ENCODE data around the gene PLCZ1.
"Not testable (repeated sequence)": the region's sequence is repeated elsewhere in the genome, so short reads cannot be mapped to it uniquely, and the experiment has no call there.

Gene PLCZ1, protein sequence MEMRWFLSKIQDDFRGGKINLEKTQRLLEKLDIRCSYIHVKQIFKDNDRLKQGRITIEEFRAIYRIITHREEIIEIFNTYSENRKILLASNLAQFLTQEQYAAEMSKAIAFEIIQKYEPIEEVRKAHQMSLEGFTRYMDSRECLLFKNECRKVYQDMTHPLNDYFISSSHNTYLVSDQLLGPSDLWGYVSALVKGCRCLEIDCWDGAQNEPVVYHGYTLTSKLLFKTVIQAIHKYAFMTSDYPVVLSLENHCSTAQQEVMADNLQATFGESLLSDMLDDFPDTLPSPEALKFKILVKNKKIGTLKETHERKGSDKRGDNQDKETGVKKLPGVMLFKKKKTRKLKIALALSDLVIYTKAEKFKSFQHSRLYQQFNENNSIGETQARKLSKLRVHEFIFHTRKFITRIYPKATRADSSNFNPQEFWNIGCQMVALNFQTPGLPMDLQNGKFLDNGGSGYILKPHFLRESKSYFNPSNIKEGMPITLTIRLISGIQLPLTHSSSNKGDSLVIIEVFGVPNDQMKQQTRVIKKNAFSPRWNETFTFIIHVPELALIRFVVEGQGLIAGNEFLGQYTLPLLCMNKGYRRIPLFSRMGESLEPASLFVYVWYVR

DNA sequence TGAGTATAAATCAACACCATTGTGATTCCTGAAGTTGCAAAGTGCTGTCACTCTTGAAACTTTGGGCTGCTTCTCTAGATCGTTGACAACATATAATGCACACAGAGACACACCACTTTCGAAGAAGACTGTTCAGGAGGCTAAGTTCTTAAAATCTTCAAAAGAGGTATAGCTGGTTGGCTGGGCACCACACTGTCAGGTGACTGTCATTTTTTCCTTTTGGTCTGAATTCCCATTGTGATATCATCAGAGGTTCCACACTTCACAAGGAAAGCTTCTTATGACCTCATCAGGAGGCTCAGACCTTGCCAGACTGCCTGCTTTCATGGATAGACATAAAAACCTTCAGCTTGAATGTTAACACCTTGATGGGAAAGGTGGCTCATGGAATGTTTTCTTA lies at the start of gene PLCZ1, which contains the start of gene CAPZA3:
PLCZ1 (minus strand) TSS at position 194 of the 400 bp plus-strand sequence. CDS start 641 bp downstream, outside the sequence.
CAPZA3 (plus strand) TSS at position 301 of the 400 bp plus-strand sequence. CDS start 150 bp downstream, outside the sequence.
- no peak for DNase-seq

DNA sequence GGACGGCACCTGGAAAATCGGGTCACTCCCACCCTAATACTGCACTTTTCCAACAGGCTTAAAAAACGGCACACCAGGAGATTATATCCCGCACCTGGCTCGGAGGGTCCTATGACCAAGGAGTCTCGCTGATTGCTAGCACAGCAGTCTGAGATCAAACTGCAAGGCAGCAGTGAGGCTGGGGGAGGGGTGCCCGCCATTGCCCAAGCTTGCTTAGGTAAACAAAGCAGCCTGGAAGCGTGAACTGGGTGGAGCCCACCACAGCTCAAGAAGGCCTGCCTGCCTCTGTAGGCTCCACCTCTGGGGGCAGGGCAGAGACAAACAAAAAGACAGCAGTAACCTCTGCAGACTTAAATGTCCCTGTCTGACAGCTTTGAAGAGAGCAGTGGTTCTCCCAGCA lies 47.7 kb upstream of the PLCZ1 start:
- DNase-seq: not testable (repeated sequence)

DNA sequence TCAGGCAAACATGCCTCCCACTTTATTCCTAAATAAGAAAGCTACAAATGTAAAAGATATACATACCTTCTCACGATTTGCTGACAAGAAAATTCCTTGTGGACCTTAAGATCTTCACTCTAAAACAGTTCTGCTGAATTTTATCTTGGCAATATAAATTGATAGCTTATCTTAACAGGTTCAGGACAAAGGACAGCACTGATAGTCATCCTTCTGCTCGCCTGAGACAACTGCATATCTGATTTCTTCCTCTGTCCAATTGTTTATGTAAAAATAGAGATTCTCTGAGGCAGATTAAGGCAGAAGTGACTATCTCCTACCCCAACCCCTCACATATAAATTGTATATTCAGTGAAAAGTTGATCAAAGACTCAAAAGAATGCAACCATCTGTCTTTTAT lies 45.0 kb upstream of the PLCZ1 start:
- no peak for DNase-seq

DNA sequence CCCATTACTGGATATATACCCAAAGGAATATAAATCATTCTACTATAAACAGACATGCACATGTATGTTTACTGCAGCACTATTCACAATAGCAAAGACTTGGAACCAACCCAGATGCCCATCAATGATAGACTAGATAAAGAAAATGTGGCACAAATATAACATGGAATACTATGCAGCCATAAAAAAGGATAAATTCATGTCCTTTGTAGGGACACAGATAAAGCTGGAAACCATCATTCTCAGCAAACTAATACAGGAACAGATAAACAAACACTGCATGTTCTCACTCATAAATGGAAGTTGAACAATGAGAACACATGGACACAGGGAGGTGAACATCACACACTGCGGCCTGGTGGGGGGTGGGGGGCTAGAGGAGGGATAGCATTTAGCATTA lies 28.7 kb upstream of the PLCZ1 start:
- not testable (repeated sequence) for DNase-seq

DNA sequence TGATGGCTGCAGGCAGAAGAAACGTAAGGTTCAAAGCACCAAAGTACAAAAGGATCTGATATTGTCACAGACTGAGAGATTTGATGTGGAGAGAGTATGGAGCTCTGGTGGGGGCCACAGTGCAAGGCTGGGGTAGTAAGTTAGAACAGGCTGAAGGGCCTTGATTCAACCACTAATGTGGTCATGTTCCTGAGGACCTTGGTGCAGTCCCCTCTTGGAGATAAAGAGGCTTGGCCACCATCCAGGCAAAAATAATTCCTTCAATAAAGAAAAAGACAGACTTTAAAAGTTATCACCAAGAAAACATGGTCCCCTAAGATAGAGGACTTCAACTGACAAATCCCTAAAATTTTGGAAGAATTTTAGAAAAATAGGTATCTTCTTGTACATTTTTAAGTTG lies 17.5 kb upstream of the PLCZ1 start:
- no peak for DNase-seq

DNA sequence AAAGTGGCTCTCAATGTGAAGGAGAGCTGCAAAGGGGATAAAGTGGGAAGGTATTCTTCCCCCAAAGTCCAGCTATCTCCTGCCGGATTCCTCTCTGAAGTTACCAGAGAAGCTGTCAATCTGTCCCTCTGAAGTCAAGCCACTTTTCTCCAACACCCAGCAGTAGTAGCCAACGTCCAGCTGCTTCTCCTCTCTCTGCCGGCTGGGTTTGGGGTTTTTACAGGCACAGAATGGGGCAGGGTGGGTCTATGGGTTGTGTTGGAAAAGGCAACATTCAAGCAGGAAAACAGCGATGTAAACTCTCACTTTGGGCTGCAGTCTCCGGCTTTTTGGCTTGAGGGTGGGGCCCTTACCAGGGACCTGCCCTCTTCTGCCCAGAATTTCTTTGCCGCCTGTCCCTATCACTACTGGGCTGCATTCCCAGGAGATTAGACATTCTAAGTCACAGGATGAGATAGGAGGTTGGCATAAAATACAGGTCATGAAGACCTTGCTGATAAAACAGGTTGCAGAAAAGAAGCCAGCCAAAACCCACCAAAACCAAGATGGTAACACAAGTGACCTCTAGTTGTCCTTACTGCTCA lies 16.4 kb upstream of the PLCZ1 start:
- DNase-seq: no peak

DNA sequence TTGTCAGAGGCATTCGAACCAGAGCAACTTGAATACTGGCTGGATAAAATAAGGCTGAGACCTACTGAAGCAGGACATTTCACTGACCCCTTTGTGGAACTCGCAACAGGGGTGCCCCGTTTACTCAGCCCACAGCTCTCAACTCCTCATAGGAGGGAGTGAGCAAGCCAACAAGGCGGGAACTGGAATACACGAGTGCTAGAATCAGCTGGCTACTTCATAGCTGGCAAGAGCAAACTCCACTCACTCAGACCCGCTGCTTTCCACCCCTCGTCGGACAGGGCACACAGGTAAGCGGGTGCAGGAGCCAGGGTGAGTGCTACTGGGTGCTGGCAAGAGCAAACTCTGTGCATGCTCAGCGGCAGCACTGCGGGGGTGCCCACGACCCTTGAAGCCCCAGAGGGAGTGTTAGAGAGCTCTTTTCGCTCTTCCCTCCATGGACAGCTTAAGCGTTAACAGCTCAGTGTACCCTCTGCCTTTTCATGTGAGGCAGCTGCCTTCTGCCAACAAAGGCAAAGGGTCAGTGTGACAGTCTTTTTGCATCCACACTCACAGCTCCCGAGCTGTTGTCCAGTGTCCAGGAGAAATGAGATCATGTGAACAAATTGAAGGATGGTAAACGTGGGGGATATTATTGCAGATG lies 15.8 kb upstream of the PLCZ1 start:
- no peak for DNase-seq

DNA sequence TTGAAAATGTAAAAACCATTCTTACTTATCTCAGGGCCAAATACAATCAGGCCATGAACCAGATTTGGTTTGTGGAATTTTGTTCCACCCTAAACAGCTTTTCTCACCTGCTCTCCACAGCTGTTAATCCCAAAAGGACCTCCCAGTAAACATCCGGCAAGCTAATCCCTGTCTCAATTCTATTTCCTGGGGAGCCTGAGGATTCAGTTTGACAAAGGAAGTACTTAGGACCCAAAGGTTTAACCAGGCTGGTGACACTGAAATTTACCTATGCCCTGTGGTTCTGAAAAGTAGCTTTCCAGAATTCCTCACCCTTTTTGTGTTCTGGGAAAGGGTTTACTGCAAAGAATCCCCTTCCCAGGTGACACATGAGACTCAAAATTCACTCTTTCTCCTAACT lies 15.1 kb upstream of the PLCZ1 start:
- no peak for DNase-seq

DNA sequence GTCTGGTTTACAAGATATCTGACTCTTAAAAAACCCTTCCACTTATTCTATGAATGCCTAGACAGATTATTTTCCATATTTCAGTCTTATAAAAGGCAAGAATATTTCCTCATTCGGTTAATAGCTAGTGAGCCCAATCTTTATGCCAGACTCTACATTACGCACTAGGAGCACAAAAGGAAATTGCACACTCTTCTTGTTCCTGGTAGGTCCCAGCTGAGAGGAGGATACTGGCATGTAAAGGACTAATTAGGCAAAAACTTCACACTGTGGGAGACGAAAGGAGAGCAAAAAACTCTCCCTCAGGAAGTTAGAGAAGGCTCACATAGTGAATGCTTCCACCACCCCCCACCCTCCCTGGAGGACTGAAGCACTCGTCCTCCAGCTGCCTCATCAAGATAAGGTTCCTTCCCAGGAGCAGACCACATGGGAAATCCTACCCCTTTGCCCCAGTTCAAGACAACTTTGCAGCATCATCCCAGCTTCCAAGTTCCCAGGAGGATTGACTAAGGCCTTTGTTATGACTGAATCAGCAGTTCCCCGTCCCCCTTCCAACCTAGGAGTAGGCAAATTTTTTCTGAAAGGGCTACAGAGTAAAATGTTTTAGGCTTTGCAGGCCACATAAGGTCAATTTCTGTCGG lies 14.6 kb upstream of the PLCZ1 start:
- no peak for DNase-seq

DNA sequence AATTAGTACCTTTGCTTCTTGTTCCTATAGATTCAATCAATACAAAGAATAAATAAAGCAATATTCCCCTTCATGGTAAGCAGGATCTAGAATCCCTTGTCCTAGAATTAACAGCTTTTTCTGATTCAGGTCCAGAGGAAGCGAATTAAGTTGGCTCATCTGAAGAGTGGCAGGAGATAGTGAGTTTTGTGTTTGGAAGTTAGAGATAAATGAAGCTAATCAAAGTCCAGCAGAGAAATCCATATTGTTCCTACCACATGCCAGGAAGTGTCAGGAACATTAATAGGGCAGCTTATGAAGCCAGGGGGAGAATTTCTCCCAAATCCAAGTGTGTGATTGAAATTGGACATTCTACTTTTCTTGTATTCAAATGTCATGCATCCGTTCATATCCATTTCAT lies 14.1 kb upstream of the PLCZ1 start:
- no peak for DNase-seq

DNA sequence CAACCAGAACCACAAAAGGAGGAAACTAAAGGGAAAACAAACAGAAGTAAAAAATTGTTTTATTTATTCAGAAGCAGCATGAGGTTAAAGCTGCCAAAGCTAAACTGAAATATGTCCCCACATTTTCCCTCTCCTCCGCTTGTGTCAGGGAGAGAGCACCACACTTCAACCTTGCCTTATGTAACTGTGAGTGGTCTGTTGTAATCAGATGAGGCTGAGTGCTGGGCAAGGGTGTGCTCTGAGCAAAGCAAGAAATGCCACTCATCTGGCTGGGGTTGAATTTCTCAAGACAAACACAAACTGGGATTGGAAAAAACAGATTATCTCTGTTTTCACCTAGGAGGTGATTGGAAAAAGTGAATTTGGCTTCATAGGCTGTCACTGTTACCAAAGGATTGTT lies 12.3 kb upstream of the PLCZ1 start:
- no peak for DNase-seq

DNA sequence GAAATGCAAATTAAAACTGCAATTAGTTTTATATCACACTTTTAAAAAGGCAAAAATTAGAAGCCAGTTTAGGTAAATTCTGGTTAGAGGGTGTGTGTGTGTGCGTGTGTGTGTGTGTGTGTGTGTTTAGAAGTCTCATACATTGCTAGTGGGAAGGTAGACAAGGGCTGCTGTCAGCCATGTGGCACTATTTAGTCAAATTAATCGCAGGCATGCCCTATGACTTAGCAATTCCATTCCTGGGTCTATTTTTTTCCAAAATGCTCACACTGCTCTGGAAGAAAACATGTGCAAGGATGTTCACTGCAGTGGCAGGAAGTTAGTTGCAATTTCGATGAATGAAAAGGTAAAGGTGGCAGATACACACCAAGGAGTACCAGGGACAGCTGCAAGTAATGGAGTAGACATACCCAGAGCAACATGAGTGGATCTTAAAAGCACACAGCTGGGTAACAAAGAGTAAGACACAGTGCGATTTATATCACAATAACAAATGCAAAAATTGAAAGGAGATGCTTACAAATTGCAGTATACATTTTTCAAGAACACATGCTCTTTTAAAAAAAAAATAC lies 11.7 kb upstream of the PLCZ1 start:
- no peak for DNase-seq

DNA sequence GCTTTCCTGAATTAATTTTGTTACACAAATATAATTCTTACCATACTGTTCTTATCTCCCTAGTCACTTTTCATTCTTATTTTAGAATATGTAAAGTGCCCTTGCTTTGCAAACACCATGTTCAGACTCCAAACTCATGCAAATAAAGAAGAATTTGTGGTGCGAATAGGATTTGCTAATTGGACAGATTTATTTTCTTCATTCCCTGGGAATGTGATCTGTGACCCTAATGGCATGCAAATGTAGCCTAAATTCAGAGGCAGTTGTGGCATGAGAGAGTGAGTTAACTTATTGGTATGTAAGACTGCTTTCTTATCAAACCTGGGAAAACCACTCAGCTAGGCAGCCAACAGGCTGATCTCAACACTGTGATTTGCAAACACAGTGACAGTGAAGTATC lies 10.1 kb upstream of the PLCZ1 start:
- no peak for DNase-seq

DNA sequence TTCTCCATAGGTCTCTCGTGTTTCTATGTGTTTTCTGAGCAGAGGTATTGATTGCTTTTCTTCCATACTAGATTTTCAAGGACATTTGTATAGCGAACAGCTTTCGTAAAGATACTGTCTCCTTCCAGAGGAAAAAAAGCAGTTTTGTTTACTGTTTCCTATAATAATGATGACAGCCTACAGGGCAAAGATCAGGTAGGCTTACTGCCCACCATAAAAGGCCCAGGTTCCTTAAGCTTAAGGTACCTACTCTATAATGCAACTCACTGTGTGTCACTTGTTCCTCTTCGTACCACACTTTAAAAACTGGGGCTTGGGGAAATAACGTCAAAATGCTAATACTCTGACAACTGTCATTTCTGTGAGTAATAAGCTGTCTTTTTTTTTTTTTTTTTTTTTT lies 6.7 kb downstream of the PLCZ1 start:
- DNase-seq: no peak

DNA sequence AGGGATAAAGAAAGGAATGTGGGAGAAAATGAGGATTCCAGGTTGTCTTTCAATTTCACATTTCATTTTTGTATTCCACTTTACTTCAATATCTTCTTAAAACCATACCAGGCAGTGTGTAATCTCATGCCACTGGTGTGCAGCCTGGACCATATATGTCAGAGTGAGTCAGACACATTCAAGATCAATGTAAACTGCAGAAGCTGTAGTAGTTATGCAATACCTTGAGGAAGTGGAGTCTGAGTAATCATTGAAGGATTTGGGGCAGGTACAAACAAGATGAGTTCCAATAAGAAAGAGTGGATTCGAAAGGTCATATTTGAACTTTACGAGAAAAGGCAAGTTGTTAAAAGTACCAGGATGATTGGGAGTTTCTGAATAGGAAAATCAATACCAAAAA lies 14.1 kb downstream of the PLCZ1 start:
- DNase-seq: no peak

DNA sequence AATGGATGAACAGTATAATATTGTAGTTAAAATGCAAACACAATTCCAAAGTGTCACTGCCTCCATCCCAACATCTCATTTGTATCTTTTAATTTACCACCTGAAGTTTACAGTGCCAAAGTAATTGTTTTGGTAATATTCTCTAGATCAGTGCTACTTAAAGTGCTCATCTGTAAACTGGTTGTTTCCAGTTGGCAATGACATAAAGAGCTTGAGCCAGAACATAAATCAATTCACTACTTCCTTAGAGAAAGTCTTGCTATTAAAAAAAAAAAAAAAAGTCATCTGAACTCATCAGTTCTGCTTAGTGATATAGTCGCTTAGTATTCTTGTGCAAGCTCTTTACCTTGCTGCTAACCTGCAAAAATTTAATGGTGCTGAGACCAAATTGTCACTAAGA lies 16.4 kb downstream of the PLCZ1 start:
- no peak for DNase-seq

DNA sequence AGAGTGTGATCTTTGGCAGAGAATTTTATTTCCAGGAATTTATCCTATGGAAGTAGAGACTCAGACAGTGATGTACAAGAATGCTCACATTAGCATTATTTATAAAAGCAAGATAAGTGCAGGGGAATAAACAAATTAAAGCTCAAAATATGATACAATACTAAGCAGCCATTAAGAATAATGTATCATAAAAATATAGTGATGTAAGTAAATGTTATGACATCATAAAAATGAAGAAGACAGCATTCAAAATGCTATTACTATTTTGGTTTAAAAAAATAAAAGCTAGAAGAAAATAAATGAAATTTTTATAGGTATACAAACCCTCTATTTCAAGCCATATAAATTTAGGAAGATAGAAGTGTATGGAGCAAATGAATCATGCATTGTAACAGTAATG lies 17.1 kb downstream of the PLCZ1 start:
- no peak for DNase-seq

DNA sequence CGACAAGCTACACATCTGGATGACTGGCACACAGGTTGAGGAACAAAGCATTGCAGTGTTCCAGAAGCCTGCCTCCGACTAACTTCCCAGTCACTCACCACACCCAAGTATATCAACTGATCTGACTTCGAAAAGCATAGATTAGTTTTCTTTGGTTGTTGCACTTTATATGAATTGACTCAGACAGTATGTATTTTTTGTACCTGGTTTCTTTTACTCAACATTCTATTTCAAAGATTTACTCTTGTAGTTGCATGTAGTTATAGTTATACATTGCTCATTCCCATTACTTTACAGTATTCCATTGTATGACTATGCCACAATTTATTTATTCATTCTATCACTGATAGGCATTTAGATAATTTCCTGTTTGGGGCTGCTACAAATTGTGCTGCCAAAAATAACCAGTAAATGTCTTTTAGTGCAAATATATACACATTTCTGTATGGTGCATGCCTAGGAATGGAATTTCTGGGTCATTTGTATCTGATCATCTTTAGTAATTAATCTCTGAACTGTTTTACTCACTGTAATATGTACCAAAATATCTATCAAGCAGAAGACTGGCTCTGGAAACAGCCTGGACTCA lies 17.8 kb downstream of the PLCZ1 start:
- no peak for DNase-seq

DNA sequence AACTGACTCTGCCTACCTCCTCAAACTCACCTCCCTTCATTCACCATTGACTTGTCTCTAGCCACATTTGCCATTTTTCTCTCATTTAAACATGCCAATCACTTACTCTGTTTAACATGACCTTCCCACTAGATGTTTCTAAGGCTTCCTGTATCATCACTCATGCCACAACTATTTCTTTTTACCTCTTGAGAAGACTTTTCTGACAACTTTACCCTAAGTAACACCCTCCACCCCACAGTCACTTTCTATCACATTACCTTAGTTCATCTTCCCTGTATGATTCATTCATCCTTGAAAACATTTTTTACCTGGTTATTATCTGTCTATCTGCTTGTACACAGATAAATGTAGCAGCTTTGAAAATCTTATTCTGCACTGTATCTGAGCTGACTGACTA lies 19.4 kb downstream of the PLCZ1 start:
- DNase-seq: no peak

DNA sequence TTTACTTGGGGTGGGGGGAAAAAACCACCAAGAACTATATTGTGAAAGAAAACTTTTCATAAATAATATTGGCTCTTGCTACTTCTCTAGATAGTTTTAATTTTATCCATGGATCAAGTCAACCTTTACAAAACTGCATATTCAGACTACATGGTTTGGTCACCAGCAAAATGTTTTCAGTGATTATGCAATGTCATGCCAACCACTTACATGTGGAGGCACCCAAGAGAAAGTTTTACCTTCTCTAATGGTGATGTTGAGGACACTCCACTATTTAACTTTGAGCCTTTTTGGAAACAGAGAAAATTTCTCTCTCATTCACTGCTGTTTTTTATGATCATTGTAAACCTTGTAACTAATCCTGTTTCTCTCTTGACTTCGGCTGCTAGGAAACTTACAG lies 21.6 kb downstream of the PLCZ1 start:
- DNase-seq: no peak

DNA sequence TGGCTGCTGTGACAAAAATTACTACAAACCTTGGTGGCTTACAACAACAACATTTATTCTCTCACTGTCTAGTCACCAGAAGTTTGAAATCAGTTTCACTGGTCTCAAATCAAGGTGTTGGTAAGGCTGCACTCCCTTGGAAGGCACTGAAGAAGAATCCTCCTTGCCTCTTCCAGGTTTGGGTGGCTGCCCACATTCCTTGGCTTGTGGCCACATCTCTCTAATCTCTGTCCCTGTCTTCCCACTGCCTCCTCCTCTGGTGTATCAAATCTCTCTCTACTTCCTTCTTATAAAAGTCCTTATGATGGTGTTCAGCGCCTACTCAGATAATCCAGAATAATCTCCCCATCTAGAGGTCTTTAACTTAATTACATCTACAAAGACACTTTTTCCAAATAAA lies 31.0 kb downstream of the PLCZ1 start:
- DNase-seq: no peak

DNA sequence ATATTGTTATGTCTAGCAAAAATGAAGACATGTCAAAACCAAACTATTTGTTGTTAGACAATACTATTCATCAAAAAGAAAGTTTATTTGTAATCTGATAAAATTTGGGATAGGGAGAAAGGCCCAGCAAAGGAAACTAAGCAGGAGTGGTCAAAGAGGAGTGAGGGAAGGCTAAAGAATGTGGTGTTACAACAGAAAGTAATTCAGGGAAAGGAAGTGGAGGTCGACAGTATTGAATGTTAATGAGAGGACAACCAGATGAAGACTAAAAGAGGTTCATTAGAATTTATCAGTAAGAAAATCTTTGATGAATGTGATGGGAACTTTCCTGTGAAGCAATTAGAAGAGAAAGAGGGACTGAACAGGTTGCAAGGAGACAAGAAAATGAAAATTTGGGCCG lies 33.9 kb downstream of the PLCZ1 start:
- DNase-seq: no peak

DNA sequence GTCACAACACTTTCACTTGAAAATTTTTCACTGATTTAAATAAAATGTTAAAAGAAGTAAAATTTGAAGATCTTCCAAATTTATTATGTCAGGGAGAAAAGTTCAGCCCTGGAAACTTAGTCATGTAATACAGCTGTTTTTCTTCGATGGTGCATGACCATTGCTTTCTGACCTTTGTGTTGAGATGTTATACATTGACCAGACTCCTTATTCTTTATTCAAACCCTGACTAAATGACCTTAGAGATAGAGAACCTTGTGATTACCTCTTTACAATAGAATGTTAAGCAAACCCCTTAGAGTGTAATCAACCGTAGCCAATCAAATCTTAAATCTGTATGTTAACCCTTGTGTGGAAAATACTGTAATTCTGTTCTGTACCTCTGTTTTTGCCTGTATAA lies 34.5 kb downstream of the PLCZ1 start:
- DNase-seq: no peak
